ENCODE results near the gene IRF7.
"Not testable (repeated sequence)": the region's sequence is repeated elsewhere in the genome, so short reads cannot be mapped to it uniquely, and the experiment has no call there.

Gene IRF7

DNA sequence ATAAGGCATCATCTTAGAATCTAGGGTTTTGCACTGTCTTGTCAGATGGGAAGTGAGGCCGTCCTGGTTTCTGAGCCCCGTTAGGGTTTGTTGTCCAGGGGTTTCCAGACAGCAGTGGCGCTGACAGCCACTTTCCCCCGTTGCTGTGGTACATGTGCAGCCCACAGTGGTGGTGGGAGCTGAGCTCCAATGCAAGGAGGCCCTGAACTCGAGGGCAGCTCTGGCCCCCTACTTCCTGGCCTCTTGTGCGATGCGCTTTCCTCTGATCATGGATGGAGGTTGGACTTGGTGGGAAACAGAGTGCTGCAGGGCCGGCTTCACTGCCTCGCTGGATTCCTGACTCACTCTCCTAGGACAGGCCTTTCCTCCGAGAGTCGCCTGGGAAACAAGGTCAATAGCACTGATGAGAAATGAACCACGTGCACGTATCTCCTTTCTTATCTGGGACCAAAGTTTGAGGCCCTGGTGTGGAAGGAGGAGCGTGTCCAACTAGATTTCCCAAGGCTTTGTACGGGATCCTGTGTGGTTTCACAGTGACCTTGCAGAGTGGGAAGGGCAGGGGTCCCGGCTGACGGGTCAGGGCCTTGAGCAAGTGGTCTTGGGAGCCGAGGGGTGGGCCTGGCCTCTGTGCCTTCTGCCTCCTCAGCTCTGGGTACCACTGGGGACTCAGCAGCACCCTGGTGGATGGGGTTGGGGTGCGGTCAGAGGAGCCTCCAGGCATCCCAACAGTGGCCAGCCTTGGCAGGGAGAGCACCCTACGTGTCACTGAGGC is 35.7 kb downstream of the IRF7 start:
- DNase-seq, result no peak

DNA sequence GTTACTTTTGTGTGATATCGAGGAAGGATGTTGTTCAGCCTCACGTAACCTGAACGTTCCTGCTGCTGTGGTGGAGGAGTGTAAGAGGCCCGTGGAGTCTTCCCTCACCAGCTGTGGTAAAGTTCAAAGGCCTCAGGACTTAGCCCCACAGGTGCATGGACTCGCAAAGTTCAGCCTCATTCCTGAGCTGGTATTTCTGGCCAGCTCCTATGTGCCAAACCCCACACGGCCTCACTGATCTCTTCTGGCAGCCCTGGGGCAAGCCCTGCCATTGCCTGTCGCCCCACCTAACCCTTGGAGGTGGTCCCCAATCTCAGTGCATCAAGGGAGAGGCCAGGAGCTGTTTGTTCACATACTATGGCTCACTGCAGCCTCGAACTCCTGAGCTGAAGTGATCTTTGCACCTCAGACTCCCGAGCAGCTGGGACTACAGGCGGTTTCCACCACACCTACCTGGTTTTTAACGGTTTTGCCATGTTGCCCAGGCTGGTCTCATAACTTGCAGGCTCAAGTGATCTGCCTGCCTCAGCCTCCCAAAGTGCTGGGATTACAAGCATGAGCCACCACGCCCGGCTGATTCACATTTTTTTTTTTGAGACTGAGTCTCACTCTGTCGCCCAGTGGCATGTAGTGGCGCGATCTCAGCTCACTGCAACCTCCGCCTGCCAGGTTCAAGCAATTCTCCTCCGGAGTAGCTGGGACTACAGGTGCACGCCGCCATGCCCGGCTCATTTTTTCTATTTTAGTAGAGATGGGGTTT is 37.3 kb downstream of the IRF7 start:
- no peak for DNase-seq

DNA sequence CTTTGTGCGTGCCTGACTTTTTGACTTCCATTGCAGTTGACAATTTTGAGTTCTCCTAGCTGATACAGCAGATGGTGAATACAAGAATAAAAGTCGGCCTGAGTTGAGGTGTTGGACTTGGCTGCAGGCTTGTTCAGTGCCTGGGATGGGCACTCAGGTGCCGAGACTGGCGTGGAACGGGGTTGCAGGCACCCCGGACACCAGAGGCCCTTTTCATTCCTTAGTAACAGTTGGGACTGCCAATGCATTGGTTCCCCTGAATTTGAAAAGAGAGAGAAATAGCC is 38.2 kb downstream of the IRF7 start:
- DNase-seq, result no peak

DNA sequence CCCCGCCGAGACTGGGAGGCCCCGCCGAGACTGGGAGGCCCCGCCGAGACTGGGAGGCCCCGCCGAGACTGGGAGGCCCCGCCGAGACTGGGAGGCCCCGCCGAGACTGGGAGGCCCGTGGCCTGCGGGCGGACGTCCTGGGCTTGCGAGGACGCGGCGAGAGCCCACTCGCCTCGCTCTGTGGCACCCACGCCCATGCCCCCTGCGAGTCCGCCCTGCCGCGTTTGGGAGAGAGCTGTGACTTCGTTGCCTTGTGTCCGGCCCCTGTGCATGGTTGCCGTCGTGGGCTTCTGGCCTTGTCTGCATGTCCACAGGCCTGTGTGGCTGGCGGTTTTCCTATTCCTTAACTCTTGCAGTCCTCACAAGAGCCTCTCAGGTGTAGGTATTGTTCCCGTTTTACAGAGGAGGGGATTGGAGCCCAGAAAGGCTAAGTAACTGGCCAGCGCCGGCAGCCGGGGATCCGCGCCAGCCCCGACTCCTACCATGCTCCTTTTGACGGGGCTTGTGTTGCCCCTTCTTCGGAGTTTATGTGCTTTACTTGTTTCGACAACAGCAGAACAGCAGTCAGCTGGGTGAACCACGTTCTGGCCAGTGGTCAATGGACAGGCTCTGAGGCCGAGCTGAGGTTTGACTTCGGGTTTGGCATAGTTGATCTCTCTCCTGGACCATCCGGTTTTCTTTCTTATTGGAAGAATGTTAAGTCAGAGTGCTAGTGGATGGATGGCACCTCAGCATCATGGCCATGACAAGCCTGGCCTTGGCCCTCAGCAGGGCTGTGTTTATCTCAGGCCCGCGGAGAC is 38.7 kb downstream of the IRF7 start:
- DNase-seq, result peak in 1 of 4 experiments; percentile 31

DNA sequence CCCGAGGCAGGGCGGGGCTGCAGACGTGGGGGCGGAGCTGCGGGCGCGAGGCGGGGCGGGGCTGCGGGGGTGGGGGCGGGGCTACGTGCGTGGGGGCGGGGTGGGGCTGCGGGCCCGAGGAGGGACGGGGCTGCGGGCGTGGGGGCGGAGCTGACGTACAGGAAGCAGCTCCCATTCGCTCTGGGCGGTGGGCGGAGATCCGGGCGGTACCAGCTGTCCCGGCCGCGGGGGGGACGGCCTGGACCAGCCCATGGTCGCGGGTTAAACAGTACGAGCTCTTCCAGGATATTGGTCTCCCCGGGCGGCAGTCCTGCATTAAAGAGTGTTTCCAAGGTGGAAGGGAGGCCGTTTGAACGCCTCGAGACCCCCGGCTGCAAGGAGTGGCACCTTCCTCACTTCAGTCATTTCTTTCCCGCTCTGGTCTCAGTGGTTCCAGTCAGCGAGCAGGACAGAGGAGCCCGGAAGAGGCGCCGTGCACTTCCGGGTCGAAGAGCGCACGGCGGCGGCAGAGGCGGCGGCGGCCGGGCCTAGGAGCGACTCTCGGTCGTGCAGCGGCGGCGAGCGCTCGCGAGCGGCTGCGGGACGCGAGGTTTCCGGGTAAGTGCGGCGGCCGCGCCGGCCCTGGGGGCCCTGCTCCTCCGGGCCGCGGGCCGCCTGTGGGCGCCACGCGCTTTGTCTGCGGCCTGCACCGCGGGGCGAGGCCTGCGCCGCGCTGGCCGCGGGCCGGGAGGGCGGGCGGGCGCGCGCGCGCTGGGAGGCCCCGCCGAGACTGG is 39.6 kb downstream of the IRF7 start, which contains the start of gene PHRF1:
Gene PHRF1 (plus strand): TSS at position 475 of the 773 bp plus-strand sequence. CDS start 5,043 bp downstream, outside the sequence.
- DNase-seq, result peak; percentile 95 to 99 (median 98)

DNA sequence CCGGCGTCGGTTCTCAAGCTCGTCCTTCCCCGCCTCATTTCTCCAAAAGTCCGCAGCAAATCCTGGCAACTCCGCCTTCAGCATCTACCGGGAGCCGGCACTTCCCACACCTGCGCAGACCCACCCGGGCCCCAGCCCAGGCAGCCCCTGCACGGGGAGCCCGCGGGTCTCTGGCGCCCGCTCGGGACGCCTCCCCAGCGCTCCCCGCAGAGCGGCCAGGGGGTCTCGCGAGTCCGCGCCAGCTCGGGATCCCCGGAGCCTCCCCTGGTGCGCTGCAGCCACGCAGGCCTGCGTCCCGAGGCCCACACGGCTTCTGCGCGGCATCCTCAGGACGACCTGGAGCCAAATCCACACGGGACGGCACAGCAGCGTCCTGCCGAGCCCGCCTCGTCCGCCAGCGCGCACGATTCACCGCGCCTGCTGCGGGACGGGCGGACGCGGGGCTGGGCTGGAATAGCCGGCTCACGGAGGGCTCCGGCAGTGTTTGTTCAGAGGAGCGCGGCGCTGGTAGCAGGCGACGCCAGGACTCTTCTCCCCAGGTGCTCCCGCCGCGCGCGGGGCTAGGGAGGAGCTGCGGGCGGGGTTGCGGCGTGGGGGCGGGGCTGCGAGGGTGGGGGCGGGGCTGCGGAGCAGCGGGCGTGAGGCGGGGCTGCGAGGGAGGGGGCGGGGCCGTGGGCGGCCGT is 40.3 kb downstream of the IRF7 start:
- peak in 2 of 4 experiments; percentile 13 to 41 for DNase-seq

DNA sequence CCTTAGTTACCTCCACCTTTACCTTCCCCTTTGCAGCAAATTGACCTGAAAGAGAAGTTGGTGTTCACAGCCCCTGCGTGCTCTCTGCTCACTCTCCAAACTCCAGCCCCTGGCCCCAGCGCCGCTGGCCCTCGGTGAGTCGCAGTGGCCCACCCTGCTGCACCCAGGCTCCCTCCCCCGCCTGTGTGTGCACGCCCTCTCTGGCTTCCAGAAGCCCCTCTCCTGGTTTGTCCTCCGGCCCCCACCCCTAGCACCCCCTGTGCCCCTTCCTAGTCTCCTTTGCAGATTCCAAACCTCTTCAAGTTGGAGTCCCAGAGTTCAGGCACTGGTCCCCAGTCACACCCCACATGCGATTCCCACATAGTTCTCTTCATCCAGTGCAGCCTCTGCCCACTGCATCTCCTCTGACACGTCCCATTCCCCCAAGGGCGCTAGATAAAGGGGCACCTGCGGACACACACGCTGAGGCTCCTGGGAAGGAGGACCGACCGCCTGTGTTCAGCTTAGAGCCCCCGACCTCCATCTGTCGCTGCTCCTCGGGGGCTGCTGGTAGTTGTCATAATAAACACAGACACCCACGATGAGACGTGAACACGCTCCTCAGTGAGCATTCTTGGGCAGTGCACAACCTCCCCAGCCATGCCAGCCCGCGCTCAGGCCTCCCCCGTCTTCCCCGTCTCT is 41.0 kb downstream of the IRF7 start:
- peak in 1 of 4 experiments; percentile 51 for DNase-seq

DNA sequence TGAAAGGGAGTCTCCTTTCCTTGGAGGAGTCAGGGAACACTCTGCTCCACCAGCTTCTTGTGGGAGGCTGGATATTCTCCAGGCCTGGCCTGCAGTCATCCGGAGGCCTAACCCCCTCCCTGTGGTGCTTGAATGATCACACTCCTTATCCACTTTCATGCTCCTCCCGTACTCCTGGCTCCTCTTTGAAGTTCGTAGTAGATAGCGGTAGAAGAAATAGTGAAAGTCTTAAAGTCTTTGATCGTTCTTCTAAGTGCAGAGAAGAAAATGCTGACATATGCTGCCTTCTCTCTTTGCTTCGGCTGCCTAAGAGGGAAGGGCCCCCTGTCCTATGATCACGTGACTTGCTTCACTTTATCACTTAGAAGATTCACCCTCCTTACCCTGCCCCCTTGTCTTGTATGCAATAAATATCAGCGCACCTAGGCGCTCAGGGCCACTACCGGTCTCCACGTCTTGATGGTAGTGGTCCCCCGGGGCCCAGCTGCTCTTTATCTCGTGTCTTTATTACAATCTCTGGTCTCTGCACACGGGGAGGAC is 41.6 kb downstream of the IRF7 start:
- not testable (repeated sequence) for DNase-seq

DNA sequence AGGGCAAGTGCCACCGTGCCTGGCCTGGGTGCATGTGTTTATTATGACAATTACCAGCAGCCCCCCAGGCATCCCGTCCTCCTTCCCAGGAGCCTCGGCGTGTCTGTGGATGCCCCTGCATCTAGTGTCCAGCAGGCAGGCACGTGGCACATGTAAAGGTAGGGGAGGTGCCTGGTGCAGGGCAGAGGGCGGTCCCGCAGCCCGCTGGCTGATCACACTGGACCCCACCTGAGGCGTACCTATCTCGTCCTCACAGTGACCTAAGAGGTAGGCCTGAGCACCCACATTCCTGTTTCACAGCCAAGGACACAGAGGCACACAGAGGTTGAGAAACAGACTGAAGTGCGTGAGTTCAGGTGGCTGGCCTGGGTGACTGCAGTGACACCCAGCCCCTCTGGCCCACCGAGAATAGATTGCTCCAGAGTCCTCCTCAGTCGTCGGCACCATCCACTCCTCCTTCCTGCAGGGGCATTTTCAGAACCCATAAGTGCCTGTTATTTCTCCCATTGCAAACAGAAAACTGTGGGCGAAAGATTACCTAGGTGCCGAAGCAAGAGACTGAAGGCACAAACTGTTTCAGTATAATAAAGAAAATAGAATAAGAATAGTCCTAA is 42.5 kb downstream of the IRF7 start:
- DNase-seq, result no peak

DNA sequence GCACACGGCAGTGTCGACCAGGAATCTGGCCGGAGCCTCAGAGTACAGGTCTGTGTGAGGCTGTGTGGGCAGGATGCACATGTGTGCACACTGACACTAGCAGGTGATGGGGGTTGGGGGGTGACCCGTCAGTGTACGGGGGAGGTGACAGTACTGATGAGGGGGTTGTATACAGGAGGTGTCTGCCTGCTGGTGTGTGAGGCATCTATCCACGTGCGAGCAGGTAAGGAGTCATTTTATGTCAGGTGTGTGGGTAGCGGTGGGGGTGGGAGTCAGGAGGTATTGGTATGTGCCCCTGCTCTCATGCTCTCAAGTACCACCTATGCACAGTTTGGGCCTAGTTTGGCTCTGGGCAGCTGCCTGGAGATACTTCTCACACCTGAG is 44.0 kb downstream of the IRF7 start:
- DNase-seq, result no peak

DNA sequence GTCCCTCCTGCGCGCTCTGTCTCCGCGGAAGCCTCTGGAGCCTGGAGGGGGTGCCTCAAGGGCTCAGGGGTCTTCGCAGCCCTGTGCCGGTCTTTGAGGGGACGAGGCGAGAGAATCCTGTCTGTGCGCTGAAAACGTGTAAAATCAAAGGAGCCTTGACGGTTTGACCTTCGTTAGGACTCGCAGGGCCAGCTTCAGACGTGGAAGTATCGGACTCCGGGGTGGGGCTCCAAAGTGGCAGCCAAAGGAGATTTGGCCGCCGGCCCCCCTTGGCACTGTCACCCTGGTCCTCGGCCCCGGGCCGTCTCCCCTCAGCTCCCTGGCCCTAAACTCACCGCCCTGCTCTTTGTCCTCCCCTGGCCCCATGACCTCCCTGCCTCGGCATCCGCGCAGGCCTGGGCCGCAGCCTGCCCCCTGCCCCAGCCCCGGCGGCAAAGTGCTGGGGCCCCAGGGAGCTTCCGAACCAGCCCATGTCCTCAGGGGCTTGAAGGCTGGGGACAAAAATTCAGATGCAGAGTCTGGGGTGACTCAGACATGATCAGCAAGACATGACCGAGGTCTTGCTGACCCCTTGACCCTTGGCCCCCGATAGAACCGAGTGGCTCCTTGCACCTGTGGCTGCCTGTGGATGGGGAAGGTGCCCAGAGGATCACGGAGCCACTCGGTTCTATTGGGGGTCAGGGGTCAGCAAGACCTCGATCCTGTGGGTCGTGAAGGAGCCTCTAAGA is 46.4 kb downstream of the IRF7 start:
- peak in 1 of 4 experiments; percentile 27 for DNase-seq

DNA sequence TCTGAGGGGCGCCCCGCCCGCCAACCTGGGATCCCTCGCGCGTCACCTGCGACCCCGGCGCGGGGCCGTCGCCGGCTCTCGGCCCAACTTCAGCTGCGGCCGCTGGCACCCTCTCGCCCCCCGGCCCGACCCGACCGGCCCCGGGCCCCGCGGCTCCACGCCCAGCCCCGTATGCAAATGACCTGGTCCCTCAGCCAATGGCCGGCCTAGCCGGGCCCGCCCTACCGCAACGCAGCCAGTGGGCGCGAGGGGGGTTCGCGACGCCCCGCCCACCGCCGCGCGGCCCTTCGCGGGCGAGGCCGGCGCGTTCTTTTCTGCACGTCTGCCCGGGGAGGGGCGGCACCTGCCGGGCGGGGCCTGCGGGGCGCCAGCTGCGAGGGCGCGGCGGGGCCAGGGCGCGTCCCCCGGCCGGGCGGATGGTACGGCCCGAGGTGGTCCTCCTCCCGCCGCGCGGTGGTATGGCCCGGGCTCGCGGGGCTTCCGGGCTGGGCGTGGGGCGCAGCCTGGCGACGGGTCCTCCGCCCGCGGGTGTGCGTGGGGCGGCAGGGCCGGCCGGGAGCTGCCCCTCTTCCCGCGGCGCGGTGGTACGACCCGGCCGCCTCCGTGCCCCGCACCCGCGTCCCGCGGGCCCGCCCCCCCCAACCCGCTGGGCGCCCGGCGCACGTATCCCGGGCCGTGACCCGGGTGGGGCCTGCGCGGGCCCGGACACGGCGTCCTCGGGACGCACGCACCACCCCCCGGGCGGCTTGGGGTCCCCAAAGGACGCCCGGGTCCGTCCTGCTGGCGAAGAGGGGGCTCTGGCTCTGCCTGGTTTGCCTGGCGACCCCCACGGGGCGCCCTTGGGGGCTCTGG is 47.2 kb downstream of the IRF7 start:
- peak; percentile 96 to 99 (median 97) for DNase-seq

DNA sequence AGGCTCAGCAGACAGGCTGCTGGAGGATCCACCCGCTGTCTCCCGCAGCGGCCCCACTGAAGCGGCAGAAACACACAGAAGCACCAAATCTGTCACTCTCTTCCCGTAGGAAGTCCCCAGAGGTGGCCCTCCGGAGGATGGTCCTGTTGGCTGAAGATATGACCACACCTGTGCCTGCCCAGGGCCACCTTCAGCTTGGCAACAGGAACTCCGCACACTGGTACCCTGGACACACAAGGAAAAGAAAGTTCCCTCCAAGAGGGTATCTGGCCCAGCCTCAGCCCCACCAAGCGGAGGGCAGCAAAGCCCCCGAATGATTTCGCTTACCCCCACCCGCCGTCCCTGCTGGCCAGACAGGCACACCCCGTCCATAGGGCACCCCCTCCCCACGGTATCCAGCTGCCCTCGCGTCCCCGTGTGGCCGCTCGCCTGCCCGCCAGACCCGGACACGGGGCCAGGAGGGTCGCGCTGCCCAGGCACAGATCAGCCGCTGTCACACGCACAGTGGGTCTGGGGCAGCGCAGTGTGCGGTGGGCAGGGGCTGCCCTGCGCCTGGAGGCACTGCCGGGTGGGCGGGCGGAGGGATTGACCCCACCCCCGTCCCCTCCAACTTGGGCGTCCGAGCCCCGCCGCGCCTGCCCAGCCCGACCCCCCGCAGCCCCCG is 48.0 kb downstream of the IRF7 start:
- DNase-seq, result peak in 1 of 4 experiments; percentile 16

DNA sequence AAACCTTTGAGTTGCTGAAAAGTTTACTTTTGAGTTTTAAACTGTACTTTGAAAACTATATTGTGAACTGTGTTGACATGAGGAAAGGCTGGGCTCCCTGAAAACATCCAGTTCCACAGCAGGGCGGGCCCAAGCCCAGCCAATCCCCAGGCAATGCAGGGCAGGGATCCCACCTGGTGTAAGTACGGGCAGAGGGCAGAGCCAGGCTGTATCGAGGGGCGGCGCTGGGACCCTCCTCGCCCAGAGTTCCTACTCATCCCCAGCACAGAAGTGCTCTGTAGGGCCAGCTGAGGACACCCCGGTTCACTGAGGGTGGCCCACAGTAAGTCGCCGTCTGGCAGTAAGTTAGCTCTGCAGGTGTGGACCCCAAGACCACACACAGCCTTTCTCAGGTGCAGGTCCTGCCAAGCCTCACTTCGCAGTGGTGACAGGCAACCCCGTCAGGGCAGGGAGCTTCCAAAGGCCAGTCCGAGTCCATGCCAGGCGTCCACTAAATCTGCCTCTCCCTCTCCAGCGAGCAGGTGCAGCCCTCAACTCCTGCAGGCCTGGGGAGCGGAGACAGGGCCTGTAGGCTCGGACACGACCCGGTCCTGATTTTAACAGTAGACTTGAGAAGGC is 48.6 kb downstream of the IRF7 start:
- DNase-seq, result no peak

DNA sequence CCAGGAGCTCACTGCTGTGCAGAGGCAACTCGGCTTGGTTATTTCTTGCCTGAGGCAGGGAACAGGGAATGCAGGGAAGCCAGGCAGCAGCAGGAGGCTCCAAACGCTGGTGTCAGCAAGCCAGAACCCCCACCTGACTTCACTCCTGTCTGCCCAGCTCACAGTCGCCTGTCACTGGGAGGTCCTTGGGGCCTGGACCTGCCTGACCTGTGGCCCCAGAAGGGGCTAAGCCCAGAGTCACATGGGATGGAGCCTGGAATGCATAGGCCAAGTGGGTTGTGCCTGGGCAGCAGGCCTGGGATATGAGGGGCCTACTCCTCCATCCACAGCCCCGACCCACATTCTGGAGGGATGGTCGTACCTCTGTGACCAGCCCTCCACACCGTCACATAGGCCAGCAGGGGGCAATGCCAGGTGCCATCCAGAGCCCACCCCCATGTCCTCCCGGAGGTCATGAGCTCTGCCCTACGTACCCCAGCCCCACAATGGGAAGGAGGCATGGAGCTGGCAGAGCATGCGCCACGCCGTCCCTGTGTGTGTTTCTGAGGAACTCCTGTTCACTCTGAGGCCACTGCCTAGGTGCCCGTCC is 49.7 kb downstream of the IRF7 start:
- DNase-seq, result no peak

DNA sequence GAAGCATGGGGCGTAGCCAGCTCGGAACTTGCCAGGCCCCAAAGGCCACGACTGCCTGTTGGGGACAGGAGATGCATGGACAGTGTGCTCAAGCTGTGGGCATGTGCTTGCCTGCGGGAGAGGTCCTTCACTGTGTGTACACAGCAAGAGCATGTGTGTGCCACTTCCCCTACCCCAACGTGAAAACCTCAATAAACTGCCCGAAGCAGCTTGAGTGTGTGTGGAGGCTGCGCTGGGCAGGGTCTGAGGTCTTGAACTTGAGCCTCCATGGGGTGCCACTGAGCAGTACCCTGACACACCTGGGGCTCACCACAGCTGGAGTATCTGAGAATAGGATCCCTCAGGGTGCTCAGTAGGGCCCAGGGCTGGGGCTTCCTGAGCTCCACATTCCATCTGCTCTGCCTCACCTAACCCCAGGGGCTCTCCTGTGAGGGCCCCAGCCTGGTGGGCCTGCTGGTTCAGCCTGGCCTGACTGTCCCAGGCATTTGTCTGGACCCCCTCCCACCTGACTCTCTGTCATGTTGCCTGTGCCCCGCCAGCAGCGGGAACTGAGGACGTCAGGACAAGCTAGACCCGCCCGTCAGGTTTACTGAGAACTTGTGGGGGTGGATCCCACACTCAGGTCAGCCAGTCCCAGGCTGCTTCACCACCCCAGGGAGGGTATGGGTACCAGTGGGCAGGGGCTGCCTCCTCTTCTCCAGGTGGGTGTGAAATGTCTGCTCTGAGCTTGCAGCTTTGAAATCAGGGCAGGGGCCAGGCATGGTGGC is 51.8 kb downstream of the IRF7 start:
- DNase-seq, result no peak

Data from suppressor macrophage (primary cell).